Activated CD4-positive, alpha-beta T cell treated with anti-CD3 and anti-CD28 coated beads, Interleukin-2, Interleukin-4, amounts not matched to agents 100 ng/mL and 50 ng/mL, durations not matched to agents 16 hours and 8 hours (primary cell): Measurements from ENCODE around the gene CACNA2D3.

ENCODE experiments used
- DNase-seq: peaks from one replicate; pipeline ENCODE4 v3.0.0-alpha.2; 2020; ENCODE audit warnings: low spot score

CACNA2D3 gene

DNA sequence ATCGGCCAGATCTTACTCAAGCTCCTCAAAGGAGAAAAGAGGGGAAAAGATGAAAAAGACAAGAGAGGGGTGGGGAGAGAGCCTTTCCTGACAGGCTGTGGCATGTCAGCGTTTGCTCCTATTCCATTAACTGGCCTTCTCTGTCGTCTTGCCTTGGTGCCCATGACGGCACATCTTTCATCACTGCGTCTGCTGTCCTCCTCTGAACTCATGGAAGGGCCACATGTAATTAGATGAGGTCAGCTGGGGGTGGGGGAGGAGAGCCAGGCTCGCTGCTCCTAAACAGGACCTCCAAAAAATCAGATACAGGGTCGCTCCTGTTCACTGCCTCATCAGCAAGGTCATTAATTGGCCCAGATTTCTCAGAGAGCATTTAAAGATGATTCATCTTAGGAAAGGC is 755.8 kb downstream of the CACNA2D3 start:
- DNase-seq = no peak

DNA sequence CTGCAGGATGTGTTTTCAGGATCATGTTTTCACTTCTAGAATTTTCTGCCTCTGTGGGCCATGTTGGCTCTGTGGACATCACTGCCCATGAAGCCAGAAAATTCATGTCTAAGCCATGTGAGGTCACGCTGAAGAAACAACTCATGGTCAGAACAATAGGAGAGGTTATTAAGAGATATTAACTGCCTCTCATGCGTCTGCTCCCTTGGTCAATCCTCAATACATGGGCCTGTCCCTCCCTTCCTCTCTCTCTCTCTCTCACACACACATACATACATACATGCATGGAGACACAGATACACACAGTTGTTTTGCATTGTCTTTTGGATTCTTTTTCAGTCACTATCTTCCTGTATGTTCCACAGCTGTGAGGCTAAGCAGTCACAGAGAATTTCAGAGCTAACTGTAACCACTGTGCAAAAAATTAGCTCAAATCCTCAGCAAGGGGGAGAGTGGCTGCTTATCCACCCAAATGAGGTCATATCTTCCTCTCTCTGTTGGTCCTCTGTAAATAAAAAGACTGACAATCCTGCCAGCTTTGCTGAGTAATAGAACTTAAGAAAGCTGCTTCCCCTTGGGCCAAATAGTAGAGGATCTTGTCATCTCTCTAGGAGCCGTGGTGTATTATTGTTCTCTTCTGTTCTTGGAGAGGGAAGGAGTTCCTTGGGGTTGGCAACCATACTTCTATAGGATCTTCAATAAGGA is 759.9 kb downstream of the CACNA2D3 start:
- no peak for DNase-seq

DNA sequence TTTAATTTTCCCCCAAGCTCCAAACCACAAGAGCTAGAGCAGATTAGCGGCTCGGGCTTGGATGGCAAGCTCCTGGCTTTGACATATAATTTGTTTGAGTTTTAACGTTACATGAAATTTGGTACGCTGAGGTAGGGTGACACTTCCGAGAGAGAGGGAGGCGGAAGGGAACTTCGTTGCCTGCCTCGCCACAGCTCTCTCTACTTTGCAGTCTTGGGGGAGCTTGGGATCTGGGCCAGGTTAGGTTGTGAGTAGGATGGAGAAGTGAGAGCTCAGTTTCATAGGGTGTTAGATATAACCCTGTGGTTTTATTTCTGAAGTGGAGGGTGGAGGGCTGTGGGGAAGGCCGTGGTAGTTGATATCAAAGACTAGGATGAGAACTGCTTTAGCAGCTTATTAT is 765.8 kb downstream of the CACNA2D3 start:
- DNase-seq = no peak

DNA sequence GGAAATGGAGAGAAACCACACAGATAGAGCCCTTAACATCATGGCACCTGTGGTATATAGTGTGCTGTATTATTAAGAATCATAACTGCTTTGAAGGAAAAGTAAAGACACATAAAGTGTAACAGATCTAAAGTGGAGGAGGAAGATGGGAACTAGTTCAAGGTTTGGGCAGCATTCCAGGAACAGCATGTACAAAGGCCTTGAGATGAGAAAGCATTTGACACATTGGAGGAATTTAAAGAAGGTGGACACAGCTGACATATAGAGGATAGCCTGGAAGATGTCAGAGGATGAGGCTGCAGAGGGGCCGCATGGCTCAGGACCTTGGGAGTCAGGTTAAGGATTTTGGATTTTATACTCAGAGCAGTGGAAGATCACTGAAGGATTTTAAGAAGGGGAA is 766.5 kb downstream of the CACNA2D3 start:
- no peak for DNase-seq

DNA sequence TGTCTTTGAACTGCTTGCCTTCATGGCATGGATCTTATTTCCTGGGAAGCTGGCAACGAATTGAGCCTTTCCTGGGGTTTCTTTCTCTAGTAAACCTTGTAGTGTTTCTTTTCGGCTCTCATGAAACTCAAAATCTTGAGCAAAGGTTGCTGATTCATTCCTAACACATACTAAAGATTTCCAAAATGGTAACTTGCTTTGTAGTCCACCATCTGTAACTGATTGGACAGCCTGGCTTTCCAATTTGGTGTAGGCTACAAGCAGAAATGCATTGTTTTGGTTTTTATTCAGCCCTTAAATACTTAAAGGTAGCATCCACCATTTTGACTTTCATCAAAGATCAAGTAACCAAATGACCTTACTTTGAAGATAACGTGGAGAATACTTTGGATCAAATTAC is 767.4 kb downstream of the CACNA2D3 start:
- DNase-seq = no peak

DNA sequence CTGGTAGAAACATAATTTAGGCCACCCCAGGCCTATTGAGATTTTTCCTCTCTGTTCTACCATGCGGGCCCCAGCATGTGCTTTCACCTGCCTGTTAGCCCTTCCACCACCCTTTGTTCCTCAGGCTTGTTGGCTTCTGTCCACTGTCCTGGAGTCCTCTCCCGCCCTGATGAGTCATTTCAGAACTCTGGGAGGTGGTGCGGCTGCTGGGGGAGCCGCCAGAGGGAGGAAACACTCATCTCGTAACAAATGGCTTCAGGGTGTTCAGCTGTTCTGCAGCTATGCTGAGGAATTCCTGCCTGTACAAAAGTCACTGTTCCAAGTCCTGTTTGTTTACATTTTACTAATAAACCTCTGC is 769.2 kb downstream of the CACNA2D3 start:
- DNase-seq = no peak

DNA sequence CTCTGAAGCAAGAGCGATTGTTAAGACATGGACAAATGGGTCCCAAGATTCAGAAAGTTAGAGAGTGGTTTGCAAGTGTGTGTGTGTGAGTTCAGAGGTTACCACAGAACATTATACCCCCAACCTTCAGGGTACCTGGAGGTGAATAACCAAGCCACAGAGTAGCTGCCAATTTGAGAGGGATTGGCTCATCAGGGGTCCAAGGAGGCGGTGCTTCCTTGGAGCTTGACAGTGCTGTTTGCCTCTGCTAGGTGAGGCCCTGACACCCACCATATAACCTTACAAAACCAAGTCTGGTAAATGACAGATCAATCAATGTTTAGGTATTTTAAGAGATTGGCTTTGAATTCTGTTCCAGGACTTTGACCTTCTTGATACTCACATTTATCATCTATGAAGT is 769.8 kb downstream of the CACNA2D3 start:
- no peak for DNase-seq

DNA sequence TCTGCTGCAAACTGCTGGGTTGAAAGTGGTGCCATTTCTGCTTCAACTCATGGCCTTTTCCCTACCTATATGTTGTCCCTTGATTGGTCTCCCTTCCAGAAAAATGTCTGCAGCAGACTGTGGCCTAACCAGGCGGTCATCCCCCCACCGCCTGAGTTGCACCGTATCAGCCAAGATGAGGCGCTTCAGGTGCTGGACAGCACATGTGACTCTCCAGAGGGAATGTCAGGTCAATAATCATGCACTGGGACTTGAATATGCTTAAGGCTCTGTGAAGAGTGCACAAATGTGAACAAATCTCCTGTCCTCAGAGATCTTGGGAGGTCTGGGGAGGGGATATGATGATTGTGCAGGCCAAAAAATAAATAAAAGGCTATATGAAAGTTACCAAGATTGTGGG is 773.3 kb downstream of the CACNA2D3 start:
- no peak for DNase-seq

DNA sequence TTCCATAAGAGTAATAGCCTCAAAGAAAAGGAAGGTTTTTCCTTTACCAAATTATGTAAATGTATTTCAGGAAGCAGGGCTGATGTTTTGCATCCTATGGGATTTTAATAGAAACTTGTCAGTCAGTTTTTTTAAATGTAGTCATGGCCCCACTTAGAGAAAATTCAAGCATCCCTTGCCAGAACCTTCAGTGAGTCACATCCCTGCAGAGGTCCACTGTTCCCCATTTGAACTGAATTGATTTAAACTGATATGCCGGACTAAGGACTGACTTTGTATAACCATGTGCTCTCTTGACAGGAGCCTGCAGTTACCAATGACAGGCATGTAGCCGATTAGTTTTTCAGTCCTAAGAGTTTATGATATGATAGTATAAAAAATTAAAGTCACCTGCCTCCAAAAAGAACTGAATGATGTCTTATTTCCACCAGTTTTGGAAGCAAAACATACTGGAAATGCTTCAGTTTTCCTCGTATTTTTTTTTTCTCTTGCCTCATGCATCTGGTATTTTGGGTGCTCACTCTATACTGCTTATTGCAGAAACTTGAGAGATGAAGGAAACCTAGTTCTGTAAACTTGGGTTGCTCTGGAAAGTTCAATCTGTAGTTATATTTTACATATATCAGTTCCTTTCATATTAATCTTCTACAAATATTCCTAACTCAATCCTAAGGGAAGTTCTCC is 774.8 kb downstream of the CACNA2D3 start:
- no peak for DNase-seq

DNA sequence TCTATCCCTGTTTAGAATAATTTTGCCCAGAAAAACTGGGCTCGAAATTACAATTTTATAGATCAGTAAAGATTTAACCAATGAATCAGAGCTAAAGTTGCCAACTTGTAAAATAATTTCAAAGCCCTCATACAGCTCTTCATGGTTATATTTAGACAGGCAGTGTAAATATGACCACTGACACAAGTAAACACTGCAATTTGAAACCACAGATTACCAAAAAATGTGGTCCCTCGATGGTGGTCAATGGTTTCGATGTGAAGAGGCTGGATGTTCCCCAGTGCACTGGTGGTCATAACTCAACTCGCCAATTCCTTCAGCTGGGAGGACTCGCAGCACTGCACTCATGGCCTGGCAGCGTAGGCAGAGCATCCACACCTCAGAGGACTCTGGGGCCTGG is 776.9 kb downstream of the CACNA2D3 start:
- DNase-seq = no peak

DNA sequence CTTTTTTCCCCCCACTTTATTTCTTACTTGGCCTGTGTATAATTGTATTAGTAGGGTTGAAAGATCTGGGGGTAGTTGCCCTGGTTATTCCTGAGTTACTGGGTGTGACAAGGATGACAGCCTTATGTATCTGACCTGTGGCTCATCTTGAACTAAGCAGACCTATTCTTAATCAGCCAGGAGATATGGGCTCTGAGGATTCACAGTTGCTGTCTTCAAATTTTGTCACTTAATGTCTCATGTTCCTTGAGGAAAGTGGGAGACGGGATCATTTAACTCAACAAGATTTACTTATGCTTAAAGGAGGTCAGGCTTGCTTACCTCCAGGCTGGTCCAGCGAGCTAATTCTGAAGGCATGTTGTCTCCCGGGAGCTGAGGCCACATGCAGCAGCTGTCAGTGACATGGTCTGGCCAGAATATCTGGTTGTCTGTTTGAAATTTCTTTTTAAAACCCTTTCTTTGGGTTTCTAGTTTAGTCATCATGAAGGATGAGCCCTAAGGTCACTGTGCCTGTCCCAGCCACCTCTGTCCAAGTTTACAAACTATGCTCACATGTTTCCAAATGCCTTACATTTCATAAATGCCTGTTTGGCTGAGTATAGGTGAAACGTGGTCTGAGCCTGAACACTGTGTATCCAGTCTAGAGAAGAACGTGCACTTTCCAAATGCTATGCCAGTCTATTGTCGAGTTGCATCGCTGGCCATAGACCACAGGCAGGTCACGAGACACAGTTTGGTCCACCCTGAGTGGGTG is 778.7 kb downstream of the CACNA2D3 start:
- no peak for DNase-seq

DNA sequence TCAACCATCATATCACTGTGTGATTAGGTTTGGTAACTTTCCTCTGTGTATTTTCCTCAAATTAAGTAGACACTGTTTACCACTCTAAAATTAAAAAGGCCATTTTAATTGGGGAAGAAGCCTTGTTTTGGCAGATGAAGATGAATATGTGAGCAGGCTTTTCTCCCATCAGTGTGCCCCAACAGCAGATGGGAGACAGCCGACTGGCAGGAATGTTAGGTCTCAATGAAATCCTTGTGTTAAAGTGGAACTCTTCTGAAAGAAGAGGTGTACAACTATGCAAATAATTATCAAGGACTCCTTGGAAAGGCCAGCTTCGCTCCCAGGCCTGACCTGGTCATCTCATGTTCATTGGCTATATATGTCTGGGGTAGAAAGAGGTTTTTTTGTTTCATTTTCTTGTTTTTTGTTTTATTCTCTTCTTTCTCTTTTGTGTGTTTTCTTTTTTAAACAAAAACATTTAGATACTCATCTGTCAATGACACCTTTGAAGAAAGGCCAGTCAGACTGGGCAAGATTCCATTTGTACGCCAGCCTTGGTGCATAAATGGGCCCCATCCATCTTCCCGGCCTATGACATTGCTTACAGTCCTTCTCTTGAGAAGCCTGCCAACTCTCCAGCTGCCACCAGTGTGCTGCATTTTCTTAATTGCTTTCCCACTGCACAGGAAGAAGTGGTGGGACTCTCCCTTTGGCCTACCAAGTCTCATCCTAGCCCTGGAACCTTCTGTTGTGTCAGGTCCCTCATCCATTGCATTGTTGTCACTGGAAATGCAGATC is 779.7 kb downstream of the CACNA2D3 start:
- DNase-seq = no peak

DNA sequence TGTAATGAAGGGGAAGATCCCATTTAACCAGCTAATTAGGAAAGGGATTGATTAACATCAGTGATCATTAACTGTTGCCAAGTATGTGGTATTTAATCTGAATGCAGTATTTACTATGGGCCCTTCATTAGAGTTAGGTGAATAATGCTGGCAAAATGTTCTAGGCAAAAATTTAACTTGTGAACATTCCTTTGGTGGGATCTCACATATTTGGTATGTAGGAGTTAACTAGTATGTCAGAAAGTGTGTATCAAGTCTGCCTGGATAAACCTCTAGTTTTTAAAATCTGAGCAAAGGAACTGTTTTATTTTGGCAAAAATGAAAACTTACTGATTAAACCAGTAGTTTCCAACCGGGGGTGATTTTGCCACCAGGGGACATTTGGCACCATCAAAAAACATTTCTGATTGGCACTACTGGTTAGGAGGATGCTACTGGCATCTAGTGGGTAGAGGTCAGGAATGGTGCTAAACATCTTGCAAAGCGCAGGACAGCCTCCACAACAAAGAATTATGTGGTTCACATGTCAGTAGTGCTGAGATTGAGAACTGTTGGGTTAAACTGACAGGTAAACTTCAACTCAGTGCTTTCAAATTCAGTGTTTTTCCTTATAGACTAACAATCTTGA is 783.0 kb downstream of the CACNA2D3 start:
- DNase-seq = no peak

DNA sequence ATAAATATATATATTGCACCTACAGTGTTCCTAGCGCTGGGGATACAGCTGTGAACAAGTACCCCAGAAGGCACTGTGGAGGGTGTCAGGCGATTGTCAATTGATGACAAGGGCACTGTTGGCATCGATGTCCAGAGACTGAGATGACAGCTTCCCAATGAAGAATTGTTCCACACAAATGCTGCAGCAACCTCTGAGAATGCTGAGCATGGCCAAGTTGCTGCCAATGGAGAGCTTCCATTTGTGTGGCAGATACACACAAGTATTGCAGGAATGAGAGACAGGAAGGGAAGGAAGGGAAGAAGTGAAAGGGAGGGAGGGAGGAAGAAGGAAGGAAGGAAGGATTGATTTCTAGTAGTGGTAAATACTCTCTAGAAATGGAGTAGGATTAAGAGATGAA is 783.6 kb downstream of the CACNA2D3 start:
- DNase-seq = no peak

DNA sequence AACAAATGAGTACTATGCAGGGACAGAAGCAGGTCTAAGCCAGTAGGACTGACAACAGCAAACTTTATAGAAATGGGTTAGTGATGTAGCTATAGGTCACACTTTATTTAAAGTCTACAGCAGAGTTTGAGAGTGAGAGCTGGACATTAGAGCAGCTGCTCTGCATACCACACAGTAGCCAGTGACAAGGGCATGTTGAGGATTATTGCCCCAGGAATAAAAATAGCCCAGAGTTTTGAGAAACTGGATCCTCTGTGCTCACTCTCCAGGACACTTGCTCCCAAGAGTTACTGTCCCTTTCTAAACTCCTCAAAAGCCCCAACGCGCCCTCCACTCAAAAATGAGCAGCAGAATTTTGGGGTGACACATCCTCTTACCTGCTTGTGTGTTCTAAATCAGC is 784.4 kb downstream of the CACNA2D3 start:
- DNase-seq = no peak

DNA sequence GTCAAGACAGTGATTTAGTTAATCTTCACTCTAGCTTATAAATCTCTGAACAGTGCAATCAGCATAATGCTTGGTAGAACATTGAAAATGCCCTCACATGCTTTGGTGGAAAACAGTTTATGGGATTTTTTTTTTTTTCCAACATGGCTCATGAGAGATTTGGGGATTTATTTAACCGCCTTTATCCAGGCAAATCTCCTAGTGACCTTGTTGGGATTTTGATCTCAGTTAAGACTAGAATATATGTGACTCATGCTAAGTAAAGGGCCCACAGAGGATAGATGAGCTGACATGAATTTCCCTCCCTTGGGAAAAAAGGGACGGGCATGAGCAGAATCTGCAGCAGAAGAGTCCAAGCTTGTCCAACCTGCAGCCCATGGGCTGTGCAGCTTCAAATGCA is 786.8 kb downstream of the CACNA2D3 start:
- no peak for DNase-seq

DNA sequence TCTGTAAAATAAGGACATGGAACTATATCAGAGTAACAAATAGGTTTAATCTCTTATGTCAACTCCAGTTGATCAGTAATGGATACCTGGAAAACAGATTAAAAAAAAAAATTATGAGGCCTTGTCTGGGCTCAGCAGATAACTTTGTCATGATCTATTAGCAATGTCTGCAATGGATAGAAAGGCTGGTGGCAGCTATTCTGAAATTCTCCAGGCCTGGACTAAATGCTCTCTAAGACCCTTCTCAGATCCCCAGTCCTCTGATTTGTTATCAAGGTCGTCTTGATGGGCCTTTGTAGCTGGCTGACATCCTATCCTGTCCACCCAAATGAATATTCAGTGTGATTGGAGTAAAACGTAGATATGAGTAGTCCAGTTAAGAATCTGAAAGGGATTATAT is 791.8 kb downstream of the CACNA2D3 start:
- DNase-seq = no peak

DNA sequence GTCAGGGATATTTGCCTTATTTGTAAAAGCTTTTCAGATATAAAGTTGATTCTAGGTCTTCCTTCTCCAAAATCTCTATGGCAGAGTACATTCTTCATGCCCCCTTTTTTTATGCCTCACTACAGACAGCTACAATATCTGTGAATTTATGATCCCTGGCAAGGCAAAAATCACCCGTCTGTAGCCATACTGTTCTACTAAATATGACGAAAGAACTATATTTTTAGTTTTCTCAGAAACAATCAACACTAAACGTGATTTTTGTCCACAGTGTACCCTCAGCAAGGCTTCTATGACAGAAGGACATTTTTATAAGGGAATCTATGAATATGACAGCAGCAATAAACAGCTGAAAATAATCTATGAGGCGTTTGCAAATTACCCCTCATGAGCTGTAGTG is 792.8 kb downstream of the CACNA2D3 start:
- no peak for DNase-seq

DNA sequence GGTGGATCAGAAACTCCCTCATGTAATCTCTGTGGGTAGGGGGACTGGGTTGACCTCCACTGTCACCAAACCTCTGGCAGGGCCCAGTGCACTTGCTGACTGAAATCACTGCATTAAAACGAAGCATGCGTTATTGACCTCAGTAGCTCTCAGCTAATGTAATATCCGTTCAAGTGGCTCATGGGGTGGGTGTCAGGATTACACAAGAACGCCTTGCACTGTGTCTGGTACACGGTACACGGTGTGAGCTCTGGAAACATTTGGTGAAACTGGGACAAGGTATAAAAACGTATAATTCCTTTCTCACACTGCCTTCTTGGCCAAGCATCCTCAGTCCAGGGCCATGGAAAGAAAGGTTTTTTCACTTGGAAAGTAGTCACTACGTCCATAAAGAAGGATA is 793.6 kb downstream of the CACNA2D3 start:
- DNase-seq = no peak

DNA sequence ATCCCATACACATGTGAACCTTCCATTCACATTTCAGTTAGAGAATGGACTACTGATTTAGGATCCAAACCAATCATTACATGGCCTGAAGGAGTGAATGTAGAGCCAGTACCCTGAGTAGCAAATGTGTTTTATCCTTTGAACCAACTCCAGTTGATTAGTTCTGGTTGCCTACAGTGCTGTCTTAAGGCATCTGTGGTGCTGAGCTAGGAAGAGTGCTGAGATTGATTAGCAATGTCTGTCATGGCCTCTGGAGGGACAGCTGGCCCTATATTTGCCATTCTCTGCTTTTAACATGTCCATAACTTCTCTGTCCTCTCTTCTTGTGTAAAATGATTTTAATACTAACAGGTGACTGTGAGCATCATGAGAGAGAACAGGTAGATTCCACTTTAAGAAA is 794.4 kb downstream of the CACNA2D3 start:
- DNase-seq = no peak

DNA sequence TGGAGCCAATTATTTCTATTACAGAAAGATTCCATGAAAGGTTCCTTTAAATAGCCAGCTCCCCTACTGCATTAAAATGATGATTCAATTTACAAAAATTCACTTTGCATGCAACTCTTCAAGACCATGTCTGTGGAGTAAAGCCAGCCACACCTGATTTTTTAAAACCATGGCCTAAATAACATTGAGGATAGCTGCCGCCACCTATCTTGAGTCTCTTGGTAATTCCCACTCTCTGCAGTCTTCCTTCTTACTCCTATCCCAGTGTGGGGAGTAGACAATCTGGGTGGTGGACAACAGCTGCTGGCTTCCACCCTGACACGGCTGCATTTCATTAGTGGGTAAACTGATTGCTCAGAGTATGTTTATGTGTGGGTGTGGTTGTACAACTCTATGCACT is 794.8 kb downstream of the CACNA2D3 start:
- DNase-seq = no peak

DNA sequence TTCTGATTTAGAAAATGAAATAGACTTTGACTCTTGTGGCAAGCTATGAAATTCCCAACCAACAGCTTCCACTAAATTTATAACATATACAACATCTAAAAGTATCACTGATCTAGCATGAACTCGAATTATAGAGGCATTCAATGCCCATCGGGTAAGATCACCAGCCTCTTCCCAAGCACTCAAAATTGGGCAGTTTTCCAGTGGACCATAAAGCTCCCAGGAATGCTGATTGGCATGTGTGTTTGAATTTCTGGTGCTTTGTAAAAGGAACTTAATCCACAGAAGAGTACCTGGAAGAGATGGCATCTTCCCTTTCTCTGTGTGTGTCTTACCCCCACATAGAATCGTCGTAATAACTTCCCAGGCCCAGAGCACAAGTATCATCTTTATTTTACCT is 795.5 kb downstream of the CACNA2D3 start:
- DNase-seq = no peak
